ENCODE measurements around the gene OOSP4A. TPM values are rescaled to one million over a fixed set of nuclear protein-coding genes. Genes with fewer than 3 reads are reported as not detected.

Gene OOSP4A
- total and polyA plus RNA-seq, 2 of the 13 experiments (the other 11 are each of a cell fraction or from before 2014, with no cell fraction given) = not detected

DNA sequence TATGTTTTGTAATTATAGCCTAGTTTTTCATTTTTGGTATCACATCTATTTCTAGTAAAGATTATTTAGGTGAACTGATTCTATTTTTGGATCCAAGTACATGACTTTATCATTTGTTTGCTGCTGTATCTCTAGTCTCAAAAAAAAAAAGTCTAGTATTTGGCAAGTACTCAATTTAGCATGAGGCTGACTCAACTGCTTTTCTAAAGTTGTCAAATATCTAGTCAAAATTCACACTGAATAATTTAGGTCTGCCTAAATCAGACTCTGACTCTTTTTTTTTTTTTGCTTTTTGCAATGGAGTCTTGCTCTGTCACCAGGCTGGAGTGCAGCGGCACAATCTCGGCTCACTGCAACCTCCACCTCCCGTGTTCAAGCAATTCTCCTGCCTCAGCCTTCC, 2.4 kb downstream of the OOSP4A start (continued):
- TF ChIP-seq ARNTL (CRISPR knock-in tag; IDR thresholded peaks at IDR 0.05) = no peak

- CTCF ChIA-PET (ENCODE audit: low intra/inter-chr PET ratio, low total read pairs) = no interaction called here
- H2AFZ ChIP-seq (ENCODE audit: low read length) = no peak overlapping the region
- H3K79me2 ChIP-seq (ENCODE audit: insufficient read depth, low read length) = no peaks in the 10 kb centered on the region
- POLR2A ChIA-PET = no interaction called here
- intact Hi-C loops (cut with micrococcal nuclease; ENCODE audit: unreplicated experiment) = no loop called here
- no peak overlapping the region for H3K9ac ChIP-seq (ENCODE audit: insufficient read depth, low read depth, low read length)
- no TSS peak for BruUV-seq (replicated peaks)
- no peaks in the 10 kb centered on the region for H3K27me3 ChIP-seq (ENCODE audit: control insufficient read depth in 1 of 2, insufficient read depth in 2 of 2, low read length in 2 of 2)
- WGBS (ENCODE audit: low lambda C conversion rate) = 0% methylated on average over 3 of the region's 3 CpGs
- H3K27ac ChIP-seq (ENCODE audit: extremely low read length, insufficient read depth, low read length) = no peak overlapping the region
- no peaks in the 10 kb centered on the region for H4K20me1 ChIP-seq (ENCODE audit: insufficient read depth, low read length)
- no peaks in the 10 kb centered on the region for H3K4me1 ChIP-seq (ENCODE audit: insufficient read depth, low read length)
- FAIRE-seq (no peak), ATAC-seq (no peak), DNase-seq (ENCODE audit: low spot score) (no peak)
- H3K4me3 ChIP-seq (replicated peaks in 1 of 3; ENCODE audit: insufficient read depth in 1 of 3, low read depth in 2 of 3, low read length in 3 of 3) = no peak overlapping the region
- no peak overlapping the region for H3K4me2 ChIP-seq (ENCODE audit: low read depth, low read length)
- in situ Hi-C loops (cut with HindIII; ENCODE audit: extremely low pct_ligation_motif_present, low pct_unique_long_range_greater_than_20kb) = no loop called here
- no peaks in the 10 kb centered on the region for H3K9me3 ChIP-seq (ENCODE audit: low read length)
- no peaks in the 10 kb centered on the region for H3K36me3 ChIP-seq (replicated peaks in 1 of 2; ENCODE audit: control insufficient read depth in 1 of 2, insufficient read depth in 2 of 2, low read length in 2 of 2)
- TF ChIP-seq ZNF143 (CRISPR knock-in tag; IDR thresholded peaks at IDR 0.05) (no peak), TRAFD1 (CRISPR knock-in tag; IDR thresholded peaks at IDR 0.05; ENCODE audit: borderline replicate concordance) (no peak), XRCC5 (optimal IDR thresholded peaks at IDR 0.05; ENCODE audit: low read length) (no peak), ZNF224 (CRISPR knock-in tag; IDR thresholded peaks at IDR 0.05) (no peak), BATF2 (CRISPR knock-in tag; IDR thresholded peaks at IDR 0.05) (no peak), CTCF (CRISPR knock-in tag; IDR thresholded peaks at IDR 0.05) (no peak), ZNF850 (CRISPR knock-in tag; conservative IDR thresholded peaks at IDR 0.05) (no peak), CREB1 (IDR thresholded peaks at IDR 0.05) (no peak), CREB1 (CRISPR knock-in tag; IDR thresholded peaks at IDR 0.05) (no peak), NFE2 (CRISPR knock-in tag; IDR thresholded peaks at IDR 0.05) (no peak), EHMT2 (IDR thresholded peaks at IDR 0.05; ENCODE audit: borderline replicate concordance, low read depth, low read length) (no peak), RXRB (CRISPR knock-in tag; IDR thresholded peaks at IDR 0.05; ENCODE audit: borderline replicate concordance) (no peak), NFKBIZ (CRISPR knock-in tag; IDR thresholded peaks at IDR 0.05) (no peak)
- TF ChIP-seq, protein P1, sequence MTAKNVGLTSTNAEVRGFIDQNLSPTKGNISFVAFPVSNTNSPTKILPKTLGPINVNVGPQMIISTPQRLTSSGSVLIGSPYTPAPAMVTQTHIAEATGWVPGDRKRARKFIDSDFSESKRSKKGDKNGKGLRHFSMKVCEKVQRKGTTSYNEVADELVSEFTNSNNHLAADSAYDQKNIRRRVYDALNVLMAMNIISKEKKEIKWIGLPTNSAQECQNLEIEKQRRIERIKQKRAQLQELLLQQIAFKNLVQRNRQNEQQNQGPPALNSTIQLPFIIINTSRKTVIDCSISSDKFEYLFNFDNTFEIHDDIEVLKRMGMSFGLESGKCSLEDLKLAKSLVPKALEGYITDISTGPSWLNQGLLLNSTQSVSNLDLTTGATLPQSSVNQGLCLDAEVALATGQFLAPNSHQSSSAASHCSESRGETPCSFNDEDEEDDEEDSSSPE (CRISPR knock-in tag; IDR thresholded peaks at IDR 0.05) = no peak
- TF ChIP-seq, protein P2, sequence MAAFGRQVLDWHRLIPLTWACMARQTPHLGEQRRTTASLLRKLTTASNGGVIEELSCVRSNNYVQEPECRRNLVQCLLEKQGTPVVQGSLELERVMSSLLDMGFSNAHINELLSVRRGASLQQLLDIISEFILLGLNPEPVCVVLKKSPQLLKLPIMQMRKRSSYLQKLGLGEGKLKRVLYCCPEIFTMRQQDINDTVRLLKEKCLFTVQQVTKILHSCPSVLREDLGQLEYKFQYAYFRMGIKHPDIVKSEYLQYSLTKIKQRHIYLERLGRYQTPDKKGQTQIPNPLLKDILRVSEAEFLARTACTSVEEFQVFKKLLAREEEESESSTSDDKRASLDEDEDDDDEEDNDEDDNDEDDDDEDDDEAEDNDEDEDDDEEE (CRISPR knock-in tag; IDR thresholded peaks at IDR 0.05) = no peak
- TF ChIP-seq, protein P3, sequence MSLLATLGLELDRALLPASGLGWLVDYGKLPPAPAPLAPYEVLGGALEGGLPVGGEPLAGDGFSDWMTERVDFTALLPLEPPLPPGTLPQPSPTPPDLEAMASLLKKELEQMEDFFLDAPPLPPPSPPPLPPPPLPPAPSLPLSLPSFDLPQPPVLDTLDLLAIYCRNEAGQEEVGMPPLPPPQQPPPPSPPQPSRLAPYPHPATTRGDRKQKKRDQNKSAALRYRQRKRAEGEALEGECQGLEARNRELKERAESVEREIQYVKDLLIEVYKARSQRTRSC (CRISPR knock-in tag; IDR thresholded peaks at IDR 0.05; ENCODE audit: low read depth) = no peak
These were observed 4.0 kb downstream of the OOSP4A start for GRCh38 chr11:59967677-59968394.
